GM18520 (cell line): ENCODE measurements around the gene ALPL.
"Not testable (repeated sequence)": the region's sequence is repeated elsewhere in the genome, so short reads cannot be mapped to it uniquely, and the experiment has no call there.

Experiments
- ATAC-seq: cut with Tn5 transposase; IDR thresholded peaks from one replicate; pipeline ENCODE4 v1.9.1; 2021; ENCODE audit not compliant: unreplicated experiment

Gene ALPL

GRCh38 chr1:21553116-21553926, 44.1 kb downstream of the ALPL start:
- ATAC-seq, result no peak

GRCh38 chr1:21559788-21560567, 50.8 kb downstream of the ALPL start:
- no peak for ATAC-seq

GRCh38 chr1:21560916-21561638, 51.9 kb downstream of the ALPL start:
- no peak for ATAC-seq

GRCh38 chr1:21562896-21563295, 53.7 kb downstream of the ALPL start:
- no peak for ATAC-seq

GRCh38 chr1:21563971-21564370, 54.7 kb downstream of the ALPL start:
- no peak for ATAC-seq

GRCh38 chr1:21564521-21565095, 55.4 kb downstream of the ALPL start:
- ATAC-seq, result no peak

GRCh38 chr1:21565285-21565684, 56.1 kb downstream of the ALPL start:
- ATAC-seq, result no peak

- not testable (repeated sequence) for ATAC-seq
Measured at GRCh38 chr1:21566361-21566760, 57.1 kb downstream of the ALPL start.

GRCh38 chr1:21567241-21568005, 58.2 kb downstream of the ALPL start:
- ATAC-seq, result no peak

- no peak for ATAC-seq
Measured at GRCh38 chr1:21568006-21568746, 59.0 kb downstream of the ALPL start.

- no peak for ATAC-seq
Measured at GRCh38 chr1:21568809-21569385, 59.7 kb downstream of the ALPL start.

GRCh38 chr1:21569820-21570527, 60.8 kb downstream of the ALPL start:
- ATAC-seq, result no peak

- no peak for ATAC-seq
Measured at GRCh38 chr1:21570528-21570875, 61.3 kb downstream of the ALPL start.

GRCh38 chr1:21570885-21571284, 61.7 kb downstream of the ALPL start:
- no peak for ATAC-seq

GRCh38 chr1:21572221-21572620, 63.0 kb downstream of the ALPL start:
- ATAC-seq, result no peak

- ATAC-seq, result no peak
Measured at GRCh38 chr1:21572735-21573277, 63.6 kb downstream of the ALPL start.

- no peak for ATAC-seq
Measured at GRCh38 chr1:21573475-21573874, 64.3 kb downstream of the ALPL start.

GRCh38 chr1:21573971-21574465, 64.8 kb downstream of the ALPL start:
- ATAC-seq, result no peak
